H9 (cell line): ENCODE results near the gene POU6F2. TPM values are rescaled to one million over a fixed set of nuclear protein-coding genes. Genes with fewer than 3 reads are reported as not detected.
A peak's percentile ranks its signal among the peaks of the same experiment; 100 is the strongest.

Experiments used
- DNase-seq: peaks from one replicate; pipeline ENCODE4 v3.0.0-alpha.2; 2017
- H2AFZ ChIP-seq: one replicate; pipeline ENCODE4 v1.6.1; 2013; ENCODE audit warnings: mild to moderate bottlenecking, low read length, control low read depth, moderate library complexity
- H2AK5ac ChIP-seq: 2 replicates; pipeline ENCODE4 v1.6.1; 2013; ENCODE audit warnings: low read length, control low read depth, mixed read lengths; ENCODE audit not compliant: insufficient read length
- H2BK120ac ChIP-seq: one replicate; pipeline ENCODE4 v1.6.1; 2013; ENCODE audit warnings: low read depth, mild to moderate bottlenecking, low read length, control low read depth, inconsistent platforms; ENCODE audit not compliant: poor library complexity, severe bottlenecking
- H2BK12ac ChIP-seq: 2 replicates; pipeline ENCODE4 v1.6.1; 2013; ENCODE audit warnings: low read length, control low read depth, mixed read lengths, low read depth; ENCODE audit not compliant: insufficient read length
- H2BK15ac ChIP-seq: 2 replicates; pipeline ENCODE4 v1.6.1; 2013; ENCODE audit warnings: low read depth, low read length, control low read depth
- H2BK20ac ChIP-seq: one replicate; pipeline ENCODE4 v1.6.1; 2013; ENCODE audit warnings: low read depth, mild to moderate bottlenecking, low read length, control low read depth, inconsistent platforms; ENCODE audit not compliant: poor library complexity, severe bottlenecking
- H2BK5ac ChIP-seq: 2 replicates; pipeline ENCODE4 v1.6.1; 2013; ENCODE audit warnings: low read length, control low read depth, mixed read lengths; ENCODE audit not compliant: insufficient read length
- H3K14ac ChIP-seq: 2 replicates; pipeline ENCODE4 v1.6.1; 2013; ENCODE audit warnings: low read length, control low read depth; ENCODE audit not compliant: insufficient read depth
- H3K18ac ChIP-seq: 2 replicates; pipeline ENCODE4 v1.6.1; 2013; ENCODE audit warnings: low read depth, mild to moderate bottlenecking, mixed read lengths, low read length, control low read depth; ENCODE audit not compliant: insufficient read length
- H3K23ac ChIP-seq: 2 replicates; pipeline ENCODE4 v1.6.1; 2013; ENCODE audit warnings: low read length, control low read depth, mixed read lengths, low read depth; ENCODE audit not compliant: insufficient read length
- H3K23me2 ChIP-seq: 2 replicates; pipeline ENCODE4 v1.6.1; 2013; ENCODE audit warnings: low read depth, mild to moderate bottlenecking, mixed read lengths, low read length, control low read depth; ENCODE audit not compliant: insufficient read length, poor library complexity, severe bottlenecking
- H3K27ac ChIP-seq: 2 replicates; pipeline ENCODE4 v1.5.1; 2013; ENCODE audit warnings: low read length, control low read depth, mixed read lengths, low read depth; ENCODE audit not compliant: insufficient read length
- H3K27me3 ChIP-seq: 2 replicates; pipeline ENCODE4 v1.6.1; 2013; ENCODE audit warnings: low read length, control low read depth, inconsistent platforms; ENCODE audit not compliant: insufficient read depth
- H3K4ac ChIP-seq: 2 replicates; pipeline ENCODE4 v1.6.1; 2013; ENCODE audit warnings: low read depth, mild to moderate bottlenecking, control low read depth, inconsistent platforms, low read length, moderate library complexity
- H3K4me1 ChIP-seq: 2 replicates; pipeline ENCODE4 v1.6.1; 2013; ENCODE audit warnings: low read length, control low read depth, inconsistent platforms; ENCODE audit not compliant: insufficient read depth
- H3K4me2 ChIP-seq: 2 replicates; pipeline ENCODE4 v1.6.1; 2013; ENCODE audit warnings: low read length, control low read depth, mixed read lengths; ENCODE audit not compliant: insufficient read length, insufficient read depth
- H3K56ac ChIP-seq: 2 replicates; pipeline ENCODE4 v1.6.1; 2013; ENCODE audit warnings: low read depth, mild to moderate bottlenecking, mixed read lengths, low read length, control low read depth; ENCODE audit not compliant: insufficient read length
- H3K79me1 ChIP-seq: 2 replicates; pipeline ENCODE4 v1.6.1; 2013; ENCODE audit warnings: low read depth, mild to moderate bottlenecking, moderate library complexity, low read length, control low read depth, inconsistent platforms; ENCODE audit not compliant: insufficient read depth, poor library complexity, severe bottlenecking
- H3K79me2 ChIP-seq: 2 replicates; pipeline ENCODE4 v1.6.1; 2013; ENCODE audit warnings: low read length, control low read depth, inconsistent platforms; ENCODE audit not compliant: insufficient read depth
- H3K9ac ChIP-seq: 2 replicates; pipeline ENCODE4 v1.6.1; 2013; ENCODE audit warnings: low read length, control low read depth, mixed read lengths; ENCODE audit not compliant: insufficient read length; ENCODE audit errors: extremely low read depth
- H3K9me3 ChIP-seq: one replicate; pipeline ENCODE4 v1.6.1; 2013; ENCODE audit warnings: low read depth, low read length, inconsistent platforms; ENCODE audit not compliant: control insufficient read depth
- H3T11ph ChIP-seq: one replicate; pipeline ENCODE4 v1.6.1; 2013; ENCODE audit warnings: mild to moderate bottlenecking, low read length, control low read depth, inconsistent platforms
- H4K20me1 ChIP-seq: one replicate; pipeline ENCODE4 v1.6.1; 2013; ENCODE audit not compliant: control insufficient read depth, insufficient read length, insufficient read depth
- H4K5ac ChIP-seq: 2 replicates; pipeline ENCODE4 v1.6.1; 2013; ENCODE audit warnings: low read depth, mild to moderate bottlenecking, mixed read lengths, low read length, control low read depth; ENCODE audit not compliant: insufficient read length
- H4K8ac ChIP-seq: replicated peaks from 2 replicates; pipeline ENCODE4 v1.6.1; 2013; ENCODE audit warnings: low read length, control low read depth, mixed read lengths, low read depth; ENCODE audit not compliant: insufficient read length
- H4K91ac ChIP-seq: 2 replicates; pipeline ENCODE4 v1.6.1; 2013; ENCODE audit warnings: low read depth, mild to moderate bottlenecking, moderate library complexity, mixed read lengths, low read length, control low read depth; ENCODE audit not compliant: insufficient read length
- H3K27ac Mint-ChIP-seq, 3 experiments: 2 replicates in 2 of 3; 3 replicates in 1 of 3; pipeline ENCODE4 v1.8.0; 2020 to 2021; ENCODE audit warnings: mixed read lengths in 3 of 3, mild to moderate bottlenecking in 1 of 3, moderate library complexity in 1 of 3
- H3K27me3 Mint-ChIP-seq: 2 replicates; pipeline ENCODE4 v1.8.0; 2021; ENCODE audit warnings: low read depth, mild to moderate bottlenecking, moderate library complexity, mixed read lengths
- H3K36me3 Mint-ChIP-seq, 3 experiments: 2 replicates in 2 of 3; 3 replicates in 1 of 3; pipeline ENCODE4 v1.8.0; 2020 to 2021; ENCODE audit warnings: low read depth in 3 of 3, mixed read lengths in 3 of 3; ENCODE audit not compliant: insufficient read depth in 1 of 3
- H3K4me1 Mint-ChIP-seq, 2 experiments: 2 replicates each; pipeline ENCODE4 v1.8.0; 2020; ENCODE audit warnings: mixed read lengths in 2 of 2
- H3K4me3 Mint-ChIP-seq, 2 experiments: 2 replicates in 1 of 2; 3 replicates in 1 of 2; pipeline ENCODE4 v1.8.0; 2020 to 2021; ENCODE audit warnings: mild to moderate bottlenecking in 2 of 2, mixed read lengths in 2 of 2, moderate library complexity in 1 of 2
- H3K9me3 Mint-ChIP-seq, 2 experiments: 2 replicates in 1 of 2; 3 replicates in 1 of 2; pipeline ENCODE4 v1.8.0; 2020; ENCODE audit warnings: mild to moderate bottlenecking in 2 of 2, mixed read lengths in 2 of 2, moderate library complexity in 1 of 2
- WGBS: extraction: QIAGEN DNeasy Blood & Tissue Kit; methylation state at CpG from one replicate; pipeline ENCODE4 v1.1.7; 2013; ENCODE audit warnings: missing lambda C conversion rate, low lambda C conversion rate, mixed read lengths; ENCODE audit not compliant: insufficient read length; ENCODE audit errors: extremely low coverage; 5-methylcytosine and 5-hydroxymethylcytosine counted together
- total RNA-seq: library from RNA; stranded (reverse); gene quantifications from 2 replicates; pipeline ENCODE4 v1.2.1, GENCODE V29; 2021
- TF ChIP-seq, protein P1 (sequence below): fragments of 200-600 bp; sonication (generic); conservative IDR thresholded peaks from 3 replicates; pipeline ENCODE4 v1.8.0; 2021; ENCODE audit warnings: antibody characterized with exemption, mild to moderate bottlenecking

POU6F2 gene
- total RNA-seq, 1 experiment from 2014 or later = 1.9 TPM

DNA sequence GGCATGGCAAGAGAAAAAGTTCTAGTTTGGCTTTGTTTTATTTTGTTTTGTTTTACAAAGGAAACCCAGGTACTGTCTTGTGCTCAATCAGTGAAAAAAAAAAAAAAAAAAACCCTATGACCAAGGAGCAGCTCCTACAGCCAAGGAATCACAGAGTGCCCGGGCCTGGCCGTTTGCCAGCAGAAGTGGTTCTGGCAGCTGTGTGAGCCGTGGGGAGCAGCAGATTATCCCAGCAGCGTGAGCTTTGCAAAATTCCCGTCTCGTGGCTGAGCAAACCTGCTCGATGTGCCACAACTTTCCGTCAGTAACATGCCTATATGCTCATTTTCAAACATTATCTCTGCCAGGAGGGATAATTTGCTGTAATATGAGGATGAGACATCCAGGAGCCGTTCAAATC lies 293.7 kb downstream of the POU6F2 start:
- peaks cover 11 to 13% of the 10 kb centered on the region in 2 experiments for H3K4me1 Mint-ChIP-seq

More for the DNA sequence above, 293.7 kb downstream of the POU6F2 start:
- no peak overlapping the region for H2BK12ac ChIP-seq
- no CpG with 5 or more reads among the region's 9 CpGs for whole genome bisulfite sequencing
- no peak overlapping the region for H3K23ac ChIP-seq
- H2BK20ac ChIP-seq = no peak overlapping the region
- H4K20me1 ChIP-seq = no peaks in the 10 kb centered on the region
- no peak overlapping the region for H3K4me2 ChIP-seq
- H4K5ac ChIP-seq = no peak overlapping the region
- no peak overlapping the region for H4K8ac ChIP-seq
- H3K27ac Mint-ChIP-seq = 0 out of 7 replicates have a peak overlapping the region, but pooled peaks of 2 of the 3 experiments have one; percentile 25 to 44
- no peaks in the 10 kb centered on the region for H3K36me3 Mint-ChIP-seq
- H3K9me3 Mint-ChIP-seq = no peaks in the 10 kb centered on the region
- H3K23me2 ChIP-seq = no peaks in the 10 kb centered on the region
- no peak overlapping the region for H2BK15ac ChIP-seq
- no peak overlapping the region for H3T11ph ChIP-seq
- no peak overlapping the region for H3K14ac ChIP-seq
- no peaks in the 10 kb centered on the region for H3K27me3 ChIP-seq
- H3K79me2 ChIP-seq = no peaks in the 10 kb centered on the region
- H3K56ac ChIP-seq = no peak overlapping the region
- no peak overlapping the region for H2BK120ac ChIP-seq
- no peak overlapping the region for H3K9ac ChIP-seq
- H4K91ac ChIP-seq = no peak overlapping the region
- no peaks in the 10 kb centered on the region for H3K9me3 ChIP-seq
- H2AFZ ChIP-seq = no peak overlapping the region
- no peak overlapping the region for H2BK5ac ChIP-seq
- no peak overlapping the region for H2AK5ac ChIP-seq
- H3K4me1 ChIP-seq = no peaks in the 10 kb centered on the region; the same call in 1 of the 2 replicates
- TF ChIP-seq, protein P1, sequence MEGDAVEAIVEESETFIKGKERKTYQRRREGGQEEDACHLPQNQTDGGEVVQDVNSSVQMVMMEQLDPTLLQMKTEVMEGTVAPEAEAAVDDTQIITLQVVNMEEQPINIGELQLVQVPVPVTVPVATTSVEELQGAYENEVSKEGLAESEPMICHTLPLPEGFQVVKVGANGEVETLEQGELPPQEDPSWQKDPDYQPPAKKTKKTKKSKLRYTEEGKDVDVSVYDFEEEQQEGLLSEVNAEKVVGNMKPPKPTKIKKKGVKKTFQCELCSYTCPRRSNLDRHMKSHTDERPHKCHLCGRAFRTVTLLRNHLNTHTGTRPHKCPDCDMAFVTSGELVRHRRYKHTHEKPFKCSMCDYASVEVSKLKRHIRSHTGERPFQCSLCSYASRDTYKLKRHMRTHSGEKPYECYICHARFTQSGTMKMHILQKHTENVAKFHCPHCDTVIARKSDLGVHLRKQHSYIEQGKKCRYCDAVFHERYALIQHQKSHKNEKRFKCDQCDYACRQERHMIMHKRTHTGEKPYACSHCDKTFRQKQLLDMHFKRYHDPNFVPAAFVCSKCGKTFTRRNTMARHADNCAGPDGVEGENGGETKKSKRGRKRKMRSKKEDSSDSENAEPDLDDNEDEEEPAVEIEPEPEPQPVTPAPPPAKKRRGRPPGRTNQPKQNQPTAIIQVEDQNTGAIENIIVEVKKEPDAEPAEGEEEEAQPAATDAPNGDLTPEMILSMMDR = no peak
- H3K27ac ChIP-seq = no peak overlapping the region
- H3K27me3 Mint-ChIP-seq = no peaks in the 10 kb centered on the region; the same call in 1 of the 2 replicates
- no peak overlapping the region for H3K18ac ChIP-seq
- H3K4ac ChIP-seq = no peak overlapping the region
- H3K4me3 Mint-ChIP-seq = 0 out of 5 replicates have a peak overlapping the region, but pooled peaks of 1 of the 2 experiments have one; percentile 7
- no peak for DNase-seq
- H3K79me1 ChIP-seq = no peaks in the 10 kb centered on the region
